Left ventricle myocardium superior (tissue), 1 donor: ENCODE data around the gene TF. TPM values are rescaled to one million over a fixed set of nuclear protein-coding genes. Genes with fewer than 3 reads are reported as not detected.
"Not testable (repeated sequence)": the region's sequence is repeated elsewhere in the genome, so short reads cannot be mapped to it uniquely, and the experiment has no call there.

Source experiments
- ATAC-seq: fragments of 200-7000 bp; cut with Tn5 transposase; one replicate; pipeline ENCODE4 v1.9.1; 2020; ENCODE audit warnings: mild to moderate bottlenecking, moderate library complexity
- DNase-seq: peaks from one replicate; pipeline ENCODE4 v3.0.0-alpha.2; 2020
- intact Hi-C: fragments of 100-400 bp; cut with micrococcal nuclease; formaldehyde crosslinking; loops from one replicate; pipeline ENCODE4 v1.11.0; 2022
- total RNA-seq: library from RNA; stranded (reverse); fragmentation: NEBNext Ultra II Directional; extraction: Animal tissue kit (Norgen Biotek cat#: 25700); gene quantifications from one replicate; pipeline ENCODE4 v1.2.1, GENCODE V29; 2021
- donor health status: DM: no; HTN: yes; CAD: no; lungs with severe emphysema.

TF gene
- total RNA-seq, 1 donor from 2014 or later = 3.3 TPM

DNA sequence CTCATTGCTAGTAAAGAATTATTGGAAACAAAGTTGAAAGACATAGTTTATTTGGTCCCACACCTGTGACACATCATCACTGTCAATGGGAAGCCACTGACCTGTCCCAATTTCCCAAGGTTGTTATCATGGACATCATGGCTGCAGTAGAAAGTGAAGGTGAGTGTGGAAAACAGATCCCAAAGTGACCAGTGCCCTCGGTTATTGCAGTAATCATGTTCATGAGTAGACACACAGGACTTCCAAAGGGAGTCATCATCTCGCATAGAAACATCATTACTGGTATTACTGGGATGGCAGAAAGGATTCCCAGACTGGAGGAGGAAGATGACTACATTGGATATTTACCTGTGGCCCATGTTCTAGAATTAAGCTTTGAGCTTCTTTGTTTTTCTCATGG, 14.7 kb downstream of the TF start:
- ATAC-seq (no peak), DNase-seq (no peak)
- intact Hi-C loops = no loop called here

DNA sequence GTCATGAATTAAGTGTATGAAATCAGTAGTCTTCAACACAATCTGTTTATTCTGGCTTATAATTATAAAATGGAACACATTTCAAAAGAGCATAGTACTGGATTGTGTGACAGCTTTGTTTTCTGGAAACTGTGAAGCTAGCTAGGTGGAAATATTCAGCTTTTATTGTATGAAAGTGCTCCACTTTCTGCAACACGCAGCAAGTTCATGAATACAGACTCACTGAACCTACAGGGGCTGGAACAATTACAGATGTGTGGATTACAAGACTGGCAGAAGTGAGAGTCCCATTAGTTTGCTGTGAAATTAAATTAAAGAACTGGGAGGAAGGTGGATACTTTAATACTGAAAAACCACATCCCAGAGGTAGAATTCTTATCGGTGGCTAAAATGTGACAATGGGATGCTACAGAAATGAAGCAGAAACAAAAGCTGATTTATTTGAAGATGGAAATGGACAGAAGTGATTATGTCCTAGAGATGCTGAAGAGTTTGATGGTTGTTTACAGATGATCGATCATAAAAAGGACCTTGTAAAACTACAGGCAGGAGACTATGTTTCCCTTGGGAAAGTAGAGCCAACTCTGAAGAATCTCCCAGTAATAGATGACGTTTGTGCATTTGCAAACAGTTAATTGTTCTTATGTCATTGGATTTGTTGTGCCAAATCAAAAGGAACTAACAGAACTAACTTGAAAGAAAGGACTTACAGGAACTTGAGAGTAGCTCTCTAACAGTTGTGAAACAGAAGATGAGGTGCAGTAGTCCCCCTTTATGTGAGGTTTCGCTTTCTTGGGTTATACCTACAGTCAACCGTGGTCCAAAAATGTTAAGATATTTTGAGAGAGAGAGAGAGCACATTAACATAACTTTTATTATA, 15.7 kb downstream of the TF start:
- ATAC-seq = no peak
- no peak for DNase-seq
- intact Hi-C loops = no loop called here

DNA sequence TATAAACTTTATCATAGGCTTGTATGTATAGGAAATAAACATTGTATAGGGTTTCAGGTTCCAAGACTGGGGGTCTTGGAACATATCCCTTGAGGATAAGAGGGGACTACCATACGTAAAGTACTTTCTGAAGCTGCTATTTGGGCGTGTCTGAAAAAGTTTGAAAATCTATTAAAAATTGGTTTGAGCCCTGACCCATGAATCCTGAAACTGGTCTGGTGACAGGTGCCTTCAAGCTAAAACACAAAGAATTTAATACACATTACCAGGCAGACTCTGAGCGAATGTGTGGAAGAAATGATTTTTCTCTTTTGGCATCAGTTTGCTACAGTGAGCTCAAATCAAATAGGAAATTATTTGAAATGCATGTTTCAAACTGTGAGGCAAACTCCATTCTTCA, 16.3 kb downstream of the TF start:
- DNase-seq (no peak), ATAC-seq (no peak)
- intact Hi-C loops = no loop called here

DNA sequence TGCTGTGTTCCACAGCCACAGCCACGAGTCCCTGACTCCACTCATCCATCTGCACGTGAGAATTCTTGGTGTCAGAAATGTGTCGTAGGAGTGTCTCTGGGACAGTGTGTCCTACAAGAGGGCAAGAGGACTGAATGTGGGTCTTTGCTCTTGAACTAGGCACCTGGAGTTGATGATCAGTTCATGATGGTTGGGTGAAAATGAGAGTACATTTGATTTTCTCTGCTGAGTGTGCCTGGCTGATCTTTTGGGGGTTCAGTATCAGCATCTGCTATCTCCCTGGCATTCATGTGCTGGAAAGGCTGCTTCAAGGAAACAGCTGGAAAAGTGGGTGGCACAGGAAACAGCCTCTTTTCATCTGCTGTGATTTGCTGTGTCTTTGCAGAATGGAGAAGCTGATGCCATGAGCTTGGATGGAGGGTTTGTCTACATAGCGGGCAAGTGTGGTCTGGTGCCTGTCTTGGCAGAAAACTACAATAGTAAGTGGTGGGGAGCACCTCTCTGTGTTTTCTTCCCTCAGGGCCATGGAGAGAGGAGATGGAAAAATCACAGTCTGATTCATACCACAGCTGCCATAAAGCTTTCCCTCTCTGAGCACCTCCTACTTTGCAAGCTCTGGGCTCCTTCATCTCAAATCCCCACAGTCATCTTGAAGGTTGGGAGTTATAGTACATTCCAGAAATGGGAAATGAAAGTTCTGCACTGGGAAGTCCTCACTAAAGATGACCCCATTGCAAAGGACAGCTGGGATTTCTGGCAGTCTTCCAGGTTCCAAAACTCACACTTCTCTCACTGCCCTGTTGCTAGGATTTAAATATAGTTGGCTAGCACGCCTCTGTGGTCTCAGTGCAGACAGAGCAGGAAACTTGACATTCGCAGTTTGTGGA, 17.8 kb downstream of the TF start:
- no peak for DNase-seq
- intact Hi-C loops = no loop called here
- ATAC-seq = peak; percentile 94

DNA sequence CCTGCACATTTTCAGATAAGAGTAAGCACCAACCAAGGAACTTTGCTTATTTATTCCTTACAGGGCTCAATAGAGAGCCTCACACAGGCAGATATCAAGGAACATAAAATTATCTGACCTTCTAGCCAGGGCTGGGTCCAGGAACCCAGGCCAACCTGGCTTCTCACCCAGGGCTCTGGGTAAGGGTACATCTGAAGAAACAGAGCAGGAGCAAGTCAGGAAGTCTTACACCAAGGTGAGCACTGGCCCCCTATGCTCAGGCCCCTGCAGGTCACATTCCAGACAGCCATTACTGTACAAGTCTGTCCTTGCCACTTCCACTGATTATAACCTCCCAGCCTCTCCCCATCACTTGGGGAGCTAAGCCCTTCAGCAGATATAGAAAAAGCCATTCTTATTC, 19.1 kb downstream of the TF start:
- no peak for ATAC-seq
- DNase-seq = no peak
- intact Hi-C loops = no loop called here

DNA sequence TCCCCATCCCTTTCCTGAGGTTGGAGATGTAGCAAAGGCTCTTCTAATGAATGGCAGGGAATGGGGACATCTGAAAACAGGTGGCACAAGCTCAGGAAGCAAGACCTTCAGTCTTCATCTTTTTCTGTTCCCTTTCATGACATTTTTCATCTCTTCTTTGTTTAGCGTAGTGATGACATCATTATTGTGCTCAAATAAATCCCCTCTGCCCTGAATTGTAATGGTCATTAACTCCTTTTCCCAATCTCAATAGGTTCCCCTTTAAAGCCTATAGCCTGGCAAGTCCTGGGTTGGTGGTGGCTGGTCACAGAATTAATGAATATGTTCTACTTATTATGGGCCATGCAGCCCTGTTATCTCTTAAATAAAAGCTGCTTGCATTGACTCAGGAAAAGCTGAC, 21.4 kb downstream of the TF start:
- ATAC-seq (no peak), DNase-seq (no peak)
- intact Hi-C loops = no loop called here

DNA sequence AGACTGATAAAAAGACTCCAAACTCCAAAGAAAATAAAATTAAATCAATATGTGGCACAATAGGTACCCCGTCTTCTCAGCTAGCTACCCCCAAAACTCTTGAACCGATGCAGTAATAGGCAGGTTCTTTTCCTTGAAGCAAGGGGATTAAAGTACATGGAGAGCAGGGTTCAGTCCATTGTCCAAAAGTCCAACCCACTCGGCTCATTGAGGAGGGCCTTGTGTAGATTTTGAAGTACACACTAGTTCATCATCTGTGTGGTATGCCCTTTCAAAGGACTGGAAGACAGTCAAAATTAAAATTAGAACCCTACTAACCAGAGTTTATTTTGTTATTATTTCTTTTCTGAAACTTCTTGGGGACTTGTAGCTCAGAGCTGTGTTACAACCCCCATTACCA, 23.3 kb downstream of the TF start:
- DNase-seq (no peak), ATAC-seq (no peak)
- intact Hi-C loops = no loop called here

DNA sequence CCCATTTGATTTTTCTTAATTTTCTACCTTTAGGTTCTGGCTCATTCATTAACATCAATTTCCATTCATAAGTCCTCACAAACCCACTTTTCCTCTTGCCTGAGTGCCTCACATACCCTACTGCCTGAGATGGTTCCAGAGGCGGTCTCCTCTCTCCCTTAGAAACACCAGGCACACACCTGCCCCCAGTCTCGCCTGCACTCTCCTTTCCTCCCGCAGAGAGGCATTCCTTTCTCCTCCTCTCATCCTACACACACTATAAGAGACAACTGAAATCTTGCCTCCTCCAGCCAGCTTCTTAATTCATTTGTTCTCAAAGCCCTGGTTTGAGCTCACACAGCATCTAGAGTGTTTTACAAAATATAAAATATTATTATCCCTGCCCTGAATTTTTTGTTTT, 27.5 kb downstream of the TF start:
- intact Hi-C loops = no loop called here
- ATAC-seq (no peak), DNase-seq (no peak)

DNA sequence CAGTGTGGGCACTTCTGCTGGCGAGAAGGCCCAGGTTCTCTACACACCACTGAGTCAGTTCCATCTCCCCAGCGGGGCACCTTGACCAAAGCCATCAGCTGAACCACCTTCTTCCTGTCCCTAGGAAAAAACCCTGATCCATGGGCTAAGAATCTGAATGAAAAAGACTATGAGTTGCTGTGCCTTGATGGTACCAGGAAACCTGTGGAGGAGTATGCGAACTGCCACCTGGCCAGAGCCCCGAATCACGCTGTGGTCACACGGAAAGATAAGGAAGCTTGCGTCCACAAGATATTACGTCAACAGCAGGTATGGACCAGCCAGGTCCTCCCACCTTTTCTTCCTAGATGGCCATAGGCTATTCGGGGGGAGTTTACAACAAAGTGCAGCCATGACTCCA, 29.1 kb downstream of the TF start:
- DNase-seq (no peak), ATAC-seq (no peak)
- intact Hi-C loops = no loop called here

DNA sequence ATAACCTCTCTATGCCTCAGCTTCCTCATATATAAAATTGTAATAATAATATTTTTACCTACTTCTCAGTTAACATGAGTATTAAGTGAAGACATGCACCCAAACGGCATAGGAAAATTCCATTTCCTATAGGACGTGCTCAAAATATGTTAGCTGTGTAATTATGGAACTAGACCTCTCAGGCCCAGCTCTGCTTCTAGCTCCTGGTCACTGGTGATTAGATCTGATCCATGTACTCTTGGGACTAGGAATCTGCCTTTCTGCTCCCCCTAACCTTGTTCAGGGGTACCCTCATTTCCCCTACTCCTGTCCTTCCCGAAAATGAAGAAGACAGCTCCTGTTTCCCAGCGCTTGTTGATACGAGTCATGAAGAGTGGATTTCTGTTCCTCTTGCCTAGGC, 29.6 kb downstream of the TF start:
- DNase-seq (no peak), ATAC-seq (no peak)
- intact Hi-C loops = no loop called here

DNA sequence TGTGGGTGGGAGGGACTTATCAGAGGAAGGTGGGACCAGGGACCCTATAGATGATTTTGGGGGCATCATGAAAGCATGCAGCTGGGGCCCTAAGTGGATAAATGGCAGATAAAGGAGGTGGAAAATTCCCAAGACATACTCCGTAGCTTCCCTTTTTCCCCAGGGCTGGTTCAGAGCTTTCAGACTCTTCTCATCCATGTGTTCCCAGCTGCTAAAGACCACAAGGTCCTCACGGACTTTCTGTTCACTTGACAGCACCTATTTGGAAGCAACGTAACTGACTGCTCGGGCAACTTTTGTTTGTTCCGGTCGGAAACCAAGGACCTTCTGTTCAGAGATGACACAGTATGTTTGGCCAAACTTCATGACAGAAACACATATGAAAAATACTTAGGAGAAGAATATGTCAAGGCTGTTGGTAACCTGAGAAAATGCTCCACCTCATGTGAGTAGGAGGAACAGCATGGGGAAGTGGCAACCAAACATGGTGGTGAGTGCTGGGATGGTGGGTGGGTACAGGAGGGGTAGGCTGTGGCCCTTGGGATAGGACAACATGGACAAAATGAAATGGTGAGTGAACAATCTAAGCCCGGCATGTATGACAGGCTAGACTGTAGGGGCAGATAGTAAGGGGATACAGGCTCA, 30.7 kb downstream of the TF start:
- ATAC-seq (no peak), DNase-seq (no peak)
- intact Hi-C loops = no loop called here

DNA sequence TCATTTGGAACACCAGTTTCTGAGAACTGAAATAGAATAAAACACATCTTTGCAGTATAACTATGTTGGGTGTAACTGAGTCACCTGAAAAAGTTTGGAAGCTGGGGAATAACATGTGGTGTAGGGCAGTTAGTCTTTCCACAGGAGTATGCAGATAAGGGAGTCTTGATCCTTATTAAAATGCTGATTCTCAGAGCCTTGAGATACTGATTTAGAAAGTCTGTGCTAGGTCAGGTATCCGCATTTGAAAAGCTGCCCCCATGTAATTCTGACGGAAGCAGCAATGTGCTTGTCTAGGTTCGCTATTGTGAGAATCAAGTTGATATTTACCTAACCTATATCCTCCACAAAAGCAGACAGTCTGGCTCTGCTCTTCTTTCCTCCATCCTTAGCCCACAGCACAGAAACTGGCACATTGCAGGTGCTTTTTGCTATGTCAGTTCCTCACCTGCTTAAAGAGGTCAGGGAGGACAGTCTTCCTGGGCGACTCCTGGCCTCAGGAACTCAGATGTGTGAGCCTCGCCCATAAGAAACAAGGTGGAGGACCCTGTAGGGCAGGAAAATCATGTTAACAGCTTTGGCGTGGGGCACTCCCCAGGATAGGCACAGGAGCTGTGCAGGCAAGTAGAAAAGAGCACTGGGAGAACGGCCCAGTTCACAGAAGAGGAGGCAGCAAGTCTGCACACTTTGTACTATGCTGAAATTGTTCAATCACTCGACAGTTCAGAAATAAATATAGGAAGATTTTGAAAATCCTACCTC, 31.8 kb downstream of the TF start:
- intact Hi-C loops = no loop called here
- DNase-seq (no peak), ATAC-seq (no peak)

DNA sequence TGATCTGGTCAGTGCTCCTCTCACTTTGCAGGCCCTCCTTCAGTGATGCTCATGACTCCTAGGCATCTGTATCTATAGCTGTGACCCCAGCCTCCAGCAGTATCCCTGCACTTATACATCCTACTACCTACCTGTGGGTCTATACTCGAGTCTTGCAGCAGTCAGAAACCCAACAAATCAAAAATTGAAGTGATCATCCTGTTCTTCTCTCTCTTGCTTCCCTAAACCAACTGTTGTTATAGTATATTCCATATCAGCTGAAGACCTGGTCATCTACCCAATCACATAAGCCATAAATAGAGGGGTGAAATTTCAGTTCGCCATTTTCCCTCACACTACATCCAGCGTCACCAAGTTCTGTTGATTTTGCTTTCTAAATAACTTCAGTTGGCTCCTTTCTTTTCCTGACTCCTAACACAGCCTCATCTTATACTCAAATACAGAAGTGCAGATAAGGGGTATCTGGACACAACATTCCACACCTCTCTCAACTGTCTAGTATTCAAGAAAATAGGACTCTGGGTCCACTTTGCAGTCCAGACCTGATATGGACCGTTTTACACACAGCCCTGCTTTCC, 33.5 kb downstream of the TF start:
- ATAC-seq = no peak
- DNase-seq = no peak
- intact Hi-C loops = no loop called here

DNA sequence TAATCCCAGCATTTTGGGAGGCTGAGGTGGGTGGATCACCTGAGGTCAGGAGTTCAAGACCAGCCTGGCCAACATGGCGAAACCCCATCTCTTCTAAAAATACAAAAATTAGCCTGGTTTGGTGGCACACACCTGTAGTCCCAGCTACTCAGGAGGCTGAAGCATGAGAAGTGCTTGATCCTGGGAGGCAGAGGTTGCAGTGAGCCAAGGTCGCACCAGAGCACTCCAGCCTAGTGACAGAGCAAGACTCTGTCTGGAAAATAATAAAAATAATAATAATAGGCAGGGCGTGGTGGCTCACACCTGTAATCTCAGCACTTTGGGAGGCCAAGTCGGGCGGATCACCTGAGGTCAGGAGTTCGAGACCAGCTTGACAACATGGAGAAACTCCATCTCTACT, 34.6 kb downstream of the TF start:
- ATAC-seq, DNase-seq, intact Hi-C loops: not testable (repeated sequence)

DNA sequence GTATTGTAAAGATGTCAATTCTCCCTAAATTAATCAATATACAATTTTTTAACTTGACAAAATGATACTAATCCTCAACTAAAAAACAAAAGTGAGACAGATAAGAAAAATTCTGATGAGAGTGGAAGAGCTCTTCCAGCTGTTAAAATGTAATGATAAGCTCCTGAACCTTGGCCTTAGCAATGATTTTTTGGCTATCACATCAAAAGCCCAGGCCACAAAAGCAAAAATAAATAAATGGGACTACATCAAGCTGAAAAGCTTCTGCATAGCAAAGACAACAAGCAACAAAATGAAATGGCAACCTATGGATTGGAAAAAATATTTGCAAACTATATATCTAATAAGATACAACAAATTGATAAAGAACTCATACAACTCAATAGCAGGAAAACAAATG, 35.4 kb downstream of the TF start:
- DNase-seq = no peak
- ATAC-seq = no peak
- intact Hi-C loops = no loop called here

DNA sequence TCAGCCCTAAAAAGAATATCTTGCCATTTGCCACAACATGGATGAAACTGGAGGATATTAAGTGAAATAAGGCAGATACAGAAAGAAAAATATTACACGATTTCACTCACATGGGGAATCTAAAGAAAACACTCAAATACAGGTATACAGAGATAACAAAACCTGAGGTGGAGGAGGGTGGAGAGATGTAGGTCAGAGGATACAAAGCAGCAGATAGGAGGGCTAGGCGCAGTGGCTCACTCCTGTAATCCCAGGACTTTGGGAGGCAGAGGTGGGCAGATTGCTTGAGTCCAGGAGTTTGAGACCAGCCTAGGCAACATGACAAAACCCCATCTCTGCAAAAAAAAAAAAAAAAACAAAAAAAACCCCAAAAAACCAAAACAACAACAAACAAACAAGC, 36.3 kb downstream of the TF start:
- DNase-seq (no peak), ATAC-seq (no peak)
- intact Hi-C loops = no loop called here

DNA sequence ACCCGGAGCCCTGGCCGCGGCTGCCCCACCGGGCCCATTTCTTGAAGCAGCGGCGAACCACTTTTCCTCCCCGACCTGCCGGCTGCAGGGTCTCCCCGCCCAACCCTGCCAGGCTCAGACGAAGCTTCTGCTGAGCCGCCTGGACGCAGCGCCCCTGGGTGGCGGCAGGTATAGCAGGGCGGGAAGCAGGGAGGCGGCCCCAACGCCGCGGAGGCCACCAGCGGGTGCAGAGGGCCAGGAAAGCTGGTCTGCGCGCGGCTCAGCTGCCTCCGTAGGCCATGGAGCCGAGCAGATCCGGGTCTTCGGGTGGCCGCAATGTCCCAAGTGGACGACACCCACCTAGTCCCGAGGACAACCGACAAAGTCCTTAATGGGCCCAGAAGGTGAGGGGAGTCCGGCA, 37.6 kb downstream of the TF start:
- ATAC-seq = no peak
- no peak for DNase-seq

DNA sequence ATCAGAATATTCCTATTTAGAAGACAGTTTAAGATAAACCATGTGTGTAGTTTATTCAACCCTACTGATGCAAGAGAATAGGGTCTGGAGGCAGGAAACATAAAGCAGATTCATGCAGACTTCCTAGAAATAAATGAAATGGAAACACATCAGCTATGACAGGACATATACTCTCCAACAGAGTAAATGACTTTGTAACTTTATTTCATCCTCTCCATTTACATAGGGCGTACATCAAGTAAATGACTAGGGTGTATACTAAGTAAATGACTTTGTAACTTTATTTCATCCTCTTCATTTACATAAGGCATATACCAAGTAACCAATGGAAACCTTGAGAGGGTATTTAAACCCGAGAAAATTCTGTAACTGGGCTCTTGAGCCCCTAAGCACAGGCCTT, 41.8 kb downstream of the TF start:
- intact Hi-C loops = no loop called here
- no peak for DNase-seq
- ATAC-seq = no peak

More for the DNA sequence above, 37.6 kb downstream of the TF start:
- intact Hi-C loops = no loop called here

DNA sequence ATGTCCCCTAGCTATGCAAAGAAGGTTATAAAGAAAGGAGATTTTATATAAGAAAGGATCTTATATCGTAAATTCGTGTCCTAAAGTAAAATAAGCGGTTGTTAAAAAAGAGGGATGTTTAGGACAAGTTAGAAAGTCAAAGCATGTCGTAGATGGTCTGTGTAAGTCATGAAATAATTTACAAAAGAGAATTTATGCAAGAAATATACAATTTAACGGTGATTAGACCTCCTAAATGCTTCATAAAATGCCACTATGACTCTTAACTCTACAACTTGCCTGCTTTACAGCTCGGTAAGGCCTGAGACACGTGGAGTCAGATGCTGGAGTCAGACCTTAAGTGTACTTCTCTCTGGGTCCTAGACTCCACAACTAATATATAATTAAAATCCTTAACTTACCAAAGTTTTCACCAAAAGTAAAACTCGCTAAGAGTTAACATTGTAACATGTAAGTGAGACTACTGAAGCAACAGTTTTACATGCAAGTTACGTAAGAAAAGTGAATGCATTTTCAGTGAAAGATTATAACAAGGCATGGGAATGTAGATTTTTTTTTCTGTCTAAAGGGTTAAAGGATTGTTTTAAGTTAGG, 46.1 kb downstream of the TF start:
- no peak for DNase-seq
- intact Hi-C loops = no loop called here
- ATAC-seq = no peak
